ENCODE measurements around the gene CEMP1. TPM values are rescaled to one million over a fixed set of nuclear protein-coding genes. Genes with fewer than 3 reads are reported as not detected.

CEMP1 gene
- total RNA-seq, 1 donor: 0.10 TPM

GRCh38 chr16:2516391-2517240 is 14.6 kb downstream of the CEMP1 start:
- Histone ChIP-seq H3K27me3 (ENCODE audit: insufficient read depth, low read length) (no peaks in the 10 kb centered on the region), H3K4me3 (ENCODE audit: low read length) (peak overlapping the region; percentile 80), H3K9me3 (ENCODE audit: low read depth, low read length) (no peaks in the 10 kb centered on the region), H3K4me1 (ENCODE audit: insufficient read depth, low read length) (peaks cover 73% of the 10 kb centered on the region)

GRCh38 chr16:2515180-2515851 is 15.9 kb downstream of the CEMP1 start:
- H3K4me1 ChIP-seq (ENCODE audit: insufficient read depth, low read length): peaks cover 69% of the 10 kb centered on the region
- peak overlapping the region; percentile 80 for H3K4me3 ChIP-seq (ENCODE audit: low read length)
- H3K9me3 ChIP-seq (ENCODE audit: low read depth, low read length): no peaks in the 10 kb centered on the region
- no peaks in the 10 kb centered on the region for H3K27me3 ChIP-seq (ENCODE audit: insufficient read depth, low read length)

DNA sequence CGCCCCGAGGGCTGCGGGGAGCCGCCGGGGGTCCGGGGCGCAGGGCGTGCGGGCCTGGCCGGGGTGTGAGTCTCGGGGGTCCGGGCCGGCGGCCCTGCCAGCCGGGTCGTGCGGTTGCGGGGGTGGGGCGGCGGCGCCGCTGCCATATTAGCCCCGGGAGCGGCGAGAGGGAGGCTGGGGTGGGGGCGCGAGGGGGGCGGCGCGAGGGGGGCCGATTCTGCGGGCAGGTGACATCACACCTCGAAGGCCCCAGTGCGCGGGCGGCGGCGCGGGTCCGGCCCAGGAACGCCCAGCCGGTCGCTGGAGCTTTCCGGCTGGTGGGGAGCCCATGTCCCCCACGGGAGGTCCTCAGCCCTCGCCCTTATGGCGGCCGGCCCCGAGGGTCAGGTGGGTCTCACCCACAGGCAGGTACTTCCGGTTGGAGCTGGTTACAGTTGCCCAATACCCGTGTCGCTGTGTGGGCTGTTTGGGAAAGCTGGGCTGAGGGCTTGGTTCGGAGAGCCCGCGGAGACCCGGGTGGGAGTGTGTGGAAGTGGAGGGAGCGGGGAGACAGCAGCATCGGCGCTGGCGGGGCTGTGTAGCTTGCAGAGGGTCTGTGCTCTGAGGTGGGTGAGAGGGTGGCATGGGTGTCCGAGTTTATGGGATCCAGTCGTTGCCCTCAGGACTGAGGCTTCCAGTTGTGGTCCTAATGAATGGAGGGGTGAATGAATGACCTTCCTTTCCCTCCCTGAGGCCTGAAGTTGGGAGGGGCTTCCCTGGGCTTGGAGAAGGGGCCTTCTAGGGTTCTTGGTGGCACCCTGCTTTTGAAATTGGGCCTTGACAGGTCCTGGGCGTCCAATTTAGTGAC is 16.7 kb downstream of the CEMP1 start:
- H3K9me3 ChIP-seq (ENCODE audit: low read depth, low read length): no peaks in the 10 kb centered on the region
- peak overlapping the region; percentile 80 for H3K4me3 ChIP-seq (ENCODE audit: low read length)
- no peaks in the 10 kb centered on the region for H3K27me3 ChIP-seq (ENCODE audit: insufficient read depth, low read length)
- H3K4me1 ChIP-seq (ENCODE audit: insufficient read depth, low read length): peaks cover 75% of the 10 kb centered on the region

GRCh38 chr16:2513405-2514332 is 17.5 kb downstream of the CEMP1 start, which contains the start of gene ATP6V0C:
TSS of gene ATP6V0C (plus strand) at chr16:2513952. CDS start at chr16:2514104, 152 bp downstream.
- H3K4me3 ChIP-seq (ENCODE audit: low read length): peak within 1 kb of the TSS; percentile 80
- peaks cover 75% of the 10 kb centered on the region for H3K4me1 ChIP-seq (ENCODE audit: insufficient read depth, low read length)
- H3K9me3 ChIP-seq (ENCODE audit: low read depth, low read length): no peaks in the 10 kb centered on the region
- no peaks in the 10 kb centered on the region for H3K27me3 ChIP-seq (ENCODE audit: insufficient read depth, low read length)

GRCh38 chr16:2512735-2513404 is 18.3 kb downstream of the CEMP1 start:
- H3K4me3 ChIP-seq (ENCODE audit: low read length): peak overlapping the region; percentile 80
- peaks cover 75% of the 10 kb centered on the region for H3K4me1 ChIP-seq (ENCODE audit: insufficient read depth, low read length)
- no peaks in the 10 kb centered on the region for H3K27me3 ChIP-seq (ENCODE audit: insufficient read depth, low read length)
- no peaks in the 10 kb centered on the region for H3K9me3 ChIP-seq (ENCODE audit: low read depth, low read length)

DNA sequence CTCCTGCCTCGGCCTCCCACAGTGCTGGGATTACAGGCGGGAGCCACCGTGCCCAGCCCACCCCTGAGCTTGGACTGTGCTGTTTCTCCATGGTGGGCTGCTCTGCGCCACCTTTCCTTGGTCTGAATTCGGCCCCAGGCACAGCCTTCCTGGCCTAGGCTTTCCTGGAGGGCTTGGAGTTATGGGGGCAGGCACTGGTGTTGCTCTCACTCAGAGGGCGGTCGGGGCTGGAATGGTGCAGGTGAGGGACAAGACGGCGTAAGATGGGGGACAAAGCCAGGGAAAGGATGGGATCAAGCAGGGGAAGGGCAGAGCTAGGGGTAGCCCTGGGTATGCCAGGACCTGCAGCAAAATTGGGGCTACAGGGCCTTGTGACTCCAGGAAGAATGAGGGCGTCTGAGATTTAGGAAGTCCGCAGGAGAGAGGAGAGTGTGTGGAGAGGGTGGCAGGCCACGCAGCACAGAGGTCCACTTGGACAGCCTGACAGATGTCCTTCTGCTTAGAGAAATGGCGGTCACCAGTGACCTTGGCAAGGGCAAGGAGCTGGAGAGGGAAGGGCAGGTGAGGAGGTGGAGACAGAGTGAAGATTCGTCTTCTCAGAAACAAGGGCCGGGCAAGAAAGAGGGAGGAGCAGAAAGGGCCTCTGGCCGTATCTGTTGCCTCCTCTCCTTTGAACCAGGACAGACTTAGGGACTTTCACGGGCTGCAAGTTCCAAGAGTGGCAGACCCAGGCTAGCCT is 19.0 kb downstream of the CEMP1 start:
- Histone ChIP-seq H3K9me3 (ENCODE audit: low read depth, low read length) (no peaks in the 10 kb centered on the region), H3K27me3 (ENCODE audit: insufficient read depth, low read length) (no peaks in the 10 kb centered on the region), H3K4me3 (ENCODE audit: low read length) (no peak overlapping the region), H3K4me1 (ENCODE audit: insufficient read depth, low read length) (peaks cover 75% of the 10 kb centered on the region)

DNA sequence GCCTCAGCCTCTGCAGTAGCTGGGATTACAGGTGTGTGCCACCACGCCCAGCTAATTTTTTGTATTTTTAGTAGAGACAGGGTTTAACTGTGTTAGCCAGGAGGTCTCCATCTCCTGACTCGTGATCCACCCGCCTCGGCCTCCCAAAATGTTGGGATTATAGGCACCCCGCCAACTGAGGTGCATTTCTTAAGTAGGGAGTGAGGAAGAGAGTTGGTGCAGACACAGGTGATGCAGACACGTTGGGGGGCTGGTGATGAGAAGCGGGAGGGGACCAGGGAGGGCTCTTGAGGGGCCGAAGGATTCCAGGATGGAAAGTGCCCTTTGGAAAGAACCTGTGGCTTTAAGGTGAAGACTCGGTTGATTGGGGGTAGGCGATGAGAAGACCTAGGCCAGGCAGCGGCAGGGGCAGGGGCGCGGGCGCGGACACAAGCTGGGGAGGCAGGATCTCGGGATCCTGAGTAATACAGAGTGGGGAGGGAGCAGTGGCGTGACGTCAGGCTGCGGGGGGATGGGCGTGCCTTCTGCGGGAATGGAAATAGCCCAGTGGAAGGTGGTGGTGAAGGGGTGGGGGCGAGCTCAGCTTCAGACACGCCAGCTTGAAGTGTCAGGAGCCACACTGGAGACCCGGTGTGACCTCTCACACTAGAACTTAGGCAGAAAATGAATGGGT is 19.9 kb downstream of the CEMP1 start:
- Histone ChIP-seq H3K4me1 (ENCODE audit: insufficient read depth, low read length) (peaks cover 75% of the 10 kb centered on the region), H3K27me3 (ENCODE audit: insufficient read depth, low read length) (no peaks in the 10 kb centered on the region), H3K4me3 (ENCODE audit: low read length) (no peak overlapping the region), H3K9me3 (ENCODE audit: low read depth, low read length) (no peaks in the 10 kb centered on the region)

GRCh38 chr16:2508722-2509400 is 22.3 kb downstream of the CEMP1 start:
- Histone ChIP-seq H3K4me1 (ENCODE audit: insufficient read depth, low read length) (peaks cover 59% of the 10 kb centered on the region), H3K27me3 (ENCODE audit: insufficient read depth, low read length) (no peaks in the 10 kb centered on the region), H3K9me3 (ENCODE audit: low read depth, low read length) (no peaks in the 10 kb centered on the region), H3K4me3 (ENCODE audit: low read length) (no peak overlapping the region)

GRCh38 chr16:2507665-2508064 is 23.5 kb downstream of the CEMP1 start:
- Histone ChIP-seq H3K4me3 (ENCODE audit: low read length) (no peak overlapping the region), H3K9me3 (ENCODE audit: low read depth, low read length) (no peaks in the 10 kb centered on the region), H3K4me1 (ENCODE audit: insufficient read depth, low read length) (peaks cover 59% of the 10 kb centered on the region), H3K27me3 (ENCODE audit: insufficient read depth, low read length) (no peaks in the 10 kb centered on the region)

DNA sequence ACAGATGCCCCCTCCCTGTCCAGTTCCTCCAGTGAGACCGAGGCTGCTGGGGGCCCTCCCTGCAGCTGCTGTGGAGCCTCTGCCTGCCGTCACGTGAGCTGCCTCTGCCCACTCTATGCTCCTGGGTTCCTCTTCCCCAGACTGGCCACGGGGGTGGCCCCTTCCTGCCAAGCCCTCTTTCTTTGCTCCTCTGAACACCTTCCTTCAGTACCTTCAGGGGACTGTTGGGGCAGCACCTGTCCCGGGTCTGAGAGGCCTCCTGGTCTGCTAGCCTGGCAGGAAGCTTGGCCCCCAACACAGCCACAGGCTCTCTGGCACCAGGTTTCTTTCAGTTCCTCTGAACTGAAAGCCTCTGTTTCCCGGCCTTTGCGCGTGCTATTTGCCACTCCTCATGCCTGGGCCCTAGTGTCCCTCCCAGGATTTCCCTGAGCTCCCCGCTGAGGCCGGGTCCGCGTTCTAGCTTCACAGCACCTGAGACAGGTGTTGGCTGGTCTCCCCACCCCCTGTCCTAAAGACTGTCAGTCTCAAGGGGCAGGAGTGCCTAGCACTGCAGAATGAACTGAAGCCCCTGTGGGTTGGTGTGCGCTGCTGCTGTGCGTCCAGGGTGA is 24.1 kb downstream of the CEMP1 start:
- Histone ChIP-seq H3K27me3 (ENCODE audit: insufficient read depth, low read length) (no peaks in the 10 kb centered on the region), H3K4me1 (ENCODE audit: insufficient read depth, low read length) (peaks cover 59% of the 10 kb centered on the region), H3K9me3 (ENCODE audit: low read depth, low read length) (no peaks in the 10 kb centered on the region), H3K4me3 (ENCODE audit: low read length) (no peak overlapping the region)

DNA sequence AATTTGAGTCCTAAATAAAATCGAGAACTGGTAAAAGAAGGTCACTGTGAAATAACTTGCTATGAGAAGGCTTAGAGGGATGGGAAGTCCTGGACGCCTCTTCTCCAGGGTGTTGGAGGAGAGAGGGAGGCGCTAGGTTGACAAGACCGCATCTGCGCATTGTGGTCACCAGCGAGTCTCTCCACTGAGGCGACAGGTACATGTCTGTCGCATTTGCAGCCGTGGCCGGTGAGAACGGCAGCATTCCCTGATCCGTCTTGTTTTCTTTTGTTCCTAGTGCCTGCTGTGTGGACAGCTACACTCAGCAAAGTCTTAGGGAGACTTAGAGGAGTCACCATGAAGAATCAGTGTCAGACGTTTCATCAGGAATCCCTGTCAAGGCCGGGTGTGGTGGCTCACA is 25.5 kb downstream of the CEMP1 start:
- H3K27me3 ChIP-seq (ENCODE audit: insufficient read depth, low read length): no peaks in the 10 kb centered on the region
- H3K9me3 ChIP-seq (ENCODE audit: low read depth, low read length): no peaks in the 10 kb centered on the region
- H3K4me1 ChIP-seq (ENCODE audit: insufficient read depth, low read length): peaks cover 63% of the 10 kb centered on the region
- no peak overlapping the region for H3K4me3 ChIP-seq (ENCODE audit: low read length)
